NCI-H187 (cell line): ENCODE results near the gene ANAPC16.
"Not testable (repeated sequence)": the region's sequence is repeated elsewhere in the genome, so short reads cannot be mapped to it uniquely, and the experiment has no call there.

ENCODE experiments used
- DNase-seq, 2 experiments: peaks; one replicate each; lab custom pipeline; 2025; lab: John Stamatoyannopoulos, UW

Gene ANAPC16

GRCh38 chr10:72265508-72265907, 49.7 kb downstream of the ANAPC16 start:
- no peak for DNase-seq

- no peak for DNase-seq
These were observed 50.4 kb downstream of the ANAPC16 start for GRCh38 chr10:72265990-72266865.

DNA sequence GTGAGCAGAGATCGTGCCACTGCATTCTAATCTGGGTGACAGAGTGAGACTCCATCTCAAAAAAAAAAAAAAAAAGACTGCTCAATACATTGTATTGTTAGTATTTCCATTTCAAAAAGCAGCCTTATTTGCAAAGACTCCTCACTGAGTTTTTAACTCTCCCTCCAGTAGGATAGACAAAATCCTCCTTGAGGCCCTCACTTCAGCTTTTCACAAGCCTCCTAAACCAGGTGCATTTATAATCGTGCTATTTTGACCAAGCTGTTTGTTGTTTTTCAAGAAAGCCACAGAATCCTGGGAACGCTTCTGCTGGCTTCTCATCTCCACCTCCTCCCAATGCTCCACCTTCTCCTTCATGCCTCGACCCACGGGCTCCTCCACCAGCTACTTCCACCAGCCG, 51.6 kb downstream of the ANAPC16 start:
- no peak for DNase-seq

- no peak for DNase-seq
These were observed 52.1 kb downstream of the ANAPC16 start for GRCh38 chr10:72267819-72268399.

DNA sequence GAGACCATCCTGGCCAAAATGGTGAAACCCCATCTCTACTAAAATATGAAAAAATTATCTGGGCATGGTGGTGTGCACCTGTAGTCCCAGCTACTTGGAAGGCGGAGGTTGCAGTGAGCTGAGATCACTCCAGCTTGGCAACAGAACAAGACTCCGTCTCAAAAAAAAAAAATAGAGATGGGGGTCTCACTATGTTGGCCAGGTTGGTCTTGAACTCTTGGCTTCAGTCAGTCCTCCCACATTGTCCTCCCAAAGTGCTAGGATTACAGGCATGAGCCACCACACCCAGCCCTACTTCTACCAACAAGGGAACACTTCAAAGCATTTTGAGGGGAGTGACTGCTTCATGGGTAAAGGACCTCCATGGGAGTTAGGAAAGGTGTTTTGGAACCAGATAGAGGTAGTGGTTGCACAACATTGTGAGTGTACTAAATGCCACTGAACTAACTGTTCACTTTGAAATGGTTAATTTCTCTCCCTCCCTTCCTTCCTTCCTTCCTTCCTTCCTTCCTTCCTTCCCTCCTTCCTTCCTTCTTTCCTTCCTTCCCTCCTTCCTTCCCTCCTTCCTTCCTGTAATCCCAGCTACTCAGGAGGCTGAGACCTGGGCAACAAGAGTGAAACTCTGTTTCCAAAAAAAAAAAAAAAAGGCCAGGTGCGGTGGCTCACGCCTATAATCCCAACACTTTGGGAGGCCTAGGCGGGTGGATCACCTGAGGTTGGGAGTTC, 52.8 kb downstream of the ANAPC16 start:
- not testable (repeated sequence) for DNase-seq

DNA sequence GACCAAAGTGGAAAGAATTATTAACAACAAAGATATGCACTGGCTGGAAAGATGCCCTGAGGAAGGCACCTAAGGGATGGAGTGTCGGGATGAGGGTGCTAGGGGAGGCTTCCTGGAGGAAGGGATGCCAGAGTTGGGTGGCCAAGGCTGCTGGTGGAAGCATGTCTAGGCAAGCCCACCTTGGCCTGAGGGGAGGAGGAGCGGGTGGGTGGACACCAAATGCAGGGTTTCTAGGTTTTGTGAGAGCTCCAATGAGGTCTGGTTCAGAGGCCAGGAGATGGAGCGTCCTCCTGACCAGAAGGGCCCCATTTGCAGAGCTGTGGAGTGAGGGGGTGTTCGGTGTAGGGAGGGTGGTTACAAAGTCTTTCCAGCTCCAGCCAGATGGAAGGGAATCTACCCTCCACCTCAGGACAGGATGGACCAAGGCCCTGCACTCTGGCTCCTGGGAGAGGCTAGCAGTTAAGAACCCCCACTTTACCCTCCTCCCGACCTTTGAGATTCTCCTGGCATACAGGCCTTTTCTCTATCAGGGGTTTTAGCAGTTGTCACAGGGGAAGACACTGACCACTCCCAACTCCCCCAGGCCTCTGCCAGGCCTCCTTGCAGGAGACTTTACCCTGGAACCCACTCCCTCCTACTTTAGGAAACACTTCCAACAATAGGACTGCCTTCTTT, 54.9 kb downstream of the ANAPC16 start:
- no peak for DNase-seq

GRCh38 chr10:72272689-72273409, 57.0 kb downstream of the ANAPC16 start:
- peak; percentile 22 to 32 for DNase-seq

- peak; percentile 86 to 89 for DNase-seq
These were observed 57.8 kb downstream of the ANAPC16 start, which contains the start of gene DDIT4 for GRCh38 chr10:72273410-72274212. Gene DDIT4, plus strand, starts transcription at chr10:72273924. Its CDS starts 293 bp downstream, at chr10:72274217.

GRCh38 chr10:72274213-72274729, 58.5 kb downstream of the ANAPC16 start:
- DNase-seq: no peak

DNA sequence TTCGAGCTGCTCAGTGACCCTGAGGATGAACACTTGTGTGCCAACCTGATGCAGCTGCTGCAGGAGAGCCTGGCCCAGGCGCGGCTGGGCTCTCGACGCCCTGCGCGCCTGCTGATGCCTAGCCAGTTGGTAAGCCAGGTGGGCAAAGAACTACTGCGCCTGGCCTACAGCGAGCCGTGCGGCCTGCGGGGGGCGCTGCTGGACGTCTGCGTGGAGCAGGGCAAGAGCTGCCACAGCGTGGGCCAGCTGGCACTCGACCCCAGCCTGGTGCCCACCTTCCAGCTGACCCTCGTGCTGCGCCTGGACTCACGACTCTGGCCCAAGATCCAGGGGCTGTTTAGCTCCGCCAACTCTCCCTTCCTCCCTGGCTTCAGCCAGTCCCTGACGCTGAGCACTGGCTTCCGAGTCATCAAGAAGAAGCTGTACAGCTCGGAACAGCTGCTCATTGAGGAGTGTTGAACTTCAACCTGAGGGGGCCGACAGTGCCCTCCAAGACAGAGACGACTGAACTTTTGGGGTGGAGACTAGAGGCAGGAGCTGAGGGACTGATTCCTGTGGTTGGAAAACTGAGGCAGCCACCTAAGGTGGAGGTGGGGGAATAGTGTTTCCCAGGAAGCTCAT, 59.0 kb downstream of the ANAPC16 start:
- DNase-seq: no peak

GRCh38 chr10:72275351-72276012, 59.7 kb downstream of the ANAPC16 start:
- peak in 1 of 2 experiments; percentile 30 for DNase-seq

GRCh38 chr10:72276013-72276387, 60.2 kb downstream of the ANAPC16 start:
- DNase-seq: no peak

- DNase-seq: no peak
These were observed 60.9 kb downstream of the ANAPC16 start for GRCh38 chr10:72276421-72277339.

DNA sequence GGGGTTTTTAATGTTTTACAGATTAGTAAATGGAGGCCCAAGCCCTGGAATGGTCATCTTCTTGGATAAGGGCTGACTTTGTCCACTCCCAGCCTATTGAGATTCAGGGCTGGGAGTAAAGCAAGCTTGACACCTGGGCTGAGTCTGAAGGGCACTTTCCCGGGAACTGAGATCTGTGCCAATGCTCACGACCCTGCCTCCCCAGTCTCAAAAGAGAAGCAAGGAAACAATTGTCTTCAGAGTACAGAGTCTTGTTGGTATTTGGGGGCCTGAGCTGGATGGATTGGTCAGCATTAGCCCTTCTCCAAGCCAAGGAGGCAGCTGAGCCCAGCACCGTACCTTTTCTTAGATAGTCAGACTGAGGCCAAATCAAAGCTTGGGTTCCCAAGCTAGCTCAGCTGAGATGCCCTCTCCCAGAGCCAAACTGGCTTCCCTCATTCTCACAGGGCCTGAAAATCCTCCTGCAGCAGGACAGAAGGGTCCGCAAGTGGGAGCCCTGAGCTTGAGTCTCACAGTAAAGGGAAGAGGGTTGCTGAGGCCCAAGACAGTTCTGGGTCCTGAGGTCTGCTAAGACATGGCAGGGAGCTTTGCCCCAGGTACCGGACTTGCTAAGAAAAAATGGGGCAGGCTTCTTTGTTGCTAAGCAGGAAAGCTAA, 61.7 kb downstream of the ANAPC16 start:
- no peak for DNase-seq

GRCh38 chr10:72277996-72278667, 62.3 kb downstream of the ANAPC16 start:
- no peak for DNase-seq

GRCh38 chr10:72278668-72279393, 63.0 kb downstream of the ANAPC16 start:
- no peak for DNase-seq
